Activated T-helper 1 cell treated with anti-CD3 and anti-CD28 coated beads, Interleukin-2, amount 50 U/mL, for 16 hours (primary cell): ENCODE measurements around the gene PCDH8.

Experiments
- DNase-seq, 2 donors: peaks; one replicate each; pipeline ENCODE4 v3.0.0-alpha.2; 2020; ENCODE audit warnings: low read depth in 1 of 2, low spot score in 1 of 2

The PCDH8 gene

GRCh38 chr13:52851137-52851962, 2.9 kb upstream of the PCDH8 start:
- DNase-seq = no peak

- no peak for DNase-seq
These were observed 2.1 kb upstream of the PCDH8 start for GRCh38 chr13:52850396-52851136.

DNA sequence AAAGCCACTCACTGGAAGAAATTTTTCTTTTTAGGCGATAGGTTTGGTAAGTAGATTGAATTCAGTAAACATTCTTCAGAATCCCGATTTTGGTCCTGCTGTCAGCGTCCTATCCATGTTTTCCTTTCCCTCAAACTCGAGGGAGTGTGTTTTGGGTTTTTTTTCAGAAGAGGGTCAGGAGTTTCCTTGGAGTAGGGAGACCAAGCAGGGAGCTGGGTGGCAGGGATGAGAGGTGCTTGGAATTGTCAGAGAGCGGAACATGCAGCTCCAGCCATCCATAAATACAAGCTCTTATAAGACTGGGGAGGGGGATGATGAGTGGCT, 1.6 kb upstream of the PCDH8 start:
- no peak for DNase-seq

GRCh38 chr13:52849291-52850071, 1.0 kb upstream of the PCDH8 start:
- DNase-seq = no peak

- DNase-seq = no peak
These were observed 583 bp downstream of the PCDH8 start for GRCh38 chr13:52847682-52848432.

DNA sequence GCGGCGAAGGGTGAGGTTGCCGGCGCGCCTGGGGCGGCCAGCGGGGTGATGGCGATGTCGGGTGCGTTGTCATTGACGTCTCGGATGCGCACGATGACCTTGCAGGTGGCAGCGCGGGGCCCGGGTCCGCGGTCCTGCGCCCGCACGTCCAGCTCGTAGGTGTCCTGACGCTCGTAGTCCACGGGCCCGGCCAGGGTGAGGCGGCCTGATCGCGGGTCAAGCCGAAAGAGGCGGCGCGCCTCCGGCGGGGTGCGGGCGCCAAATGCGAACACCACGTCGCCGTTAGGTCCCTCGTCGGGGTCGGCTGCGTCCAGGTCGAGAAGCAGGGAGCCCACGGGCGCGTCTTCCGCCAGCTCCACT, 1.1 kb downstream of the PCDH8 start:
- DNase-seq = no peak

GRCh38 chr13:52846567-52847321, 1.7 kb downstream of the PCDH8 start:
- DNase-seq = no peak

- no peak for DNase-seq
These were observed 2.5 kb downstream of the PCDH8 start for GRCh38 chr13:52845766-52846566.

GRCh38 chr13:52845334-52845761, 3.1 kb downstream of the PCDH8 start:
- DNase-seq = no peak

- no peak for DNase-seq
These were observed 3.6 kb downstream of the PCDH8 start for GRCh38 chr13:52844836-52845235.

DNA sequence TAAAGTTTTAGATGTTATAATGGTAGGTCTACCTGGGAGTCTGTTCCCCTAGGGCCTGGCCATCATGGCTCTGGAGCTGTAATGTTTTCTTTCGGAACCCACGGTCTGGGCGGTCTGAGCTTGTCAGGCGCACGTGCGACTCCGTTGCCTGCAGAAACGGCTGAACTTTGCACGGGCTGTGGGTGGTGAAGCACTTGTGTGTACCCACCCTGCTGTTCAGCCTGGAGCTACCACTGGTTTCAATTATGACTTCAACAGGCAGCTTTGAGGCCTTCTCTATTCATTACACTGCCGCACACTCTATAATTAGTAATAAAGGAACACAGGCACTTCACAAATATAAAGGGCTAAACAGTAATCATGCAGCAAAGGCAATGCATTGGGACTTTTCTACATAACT, 6.0 kb downstream of the PCDH8 start:
- no peak for DNase-seq

- no peak for DNase-seq
These were observed 8.4 kb downstream of the PCDH8 start for GRCh38 chr13:52840066-52840465.

DNA sequence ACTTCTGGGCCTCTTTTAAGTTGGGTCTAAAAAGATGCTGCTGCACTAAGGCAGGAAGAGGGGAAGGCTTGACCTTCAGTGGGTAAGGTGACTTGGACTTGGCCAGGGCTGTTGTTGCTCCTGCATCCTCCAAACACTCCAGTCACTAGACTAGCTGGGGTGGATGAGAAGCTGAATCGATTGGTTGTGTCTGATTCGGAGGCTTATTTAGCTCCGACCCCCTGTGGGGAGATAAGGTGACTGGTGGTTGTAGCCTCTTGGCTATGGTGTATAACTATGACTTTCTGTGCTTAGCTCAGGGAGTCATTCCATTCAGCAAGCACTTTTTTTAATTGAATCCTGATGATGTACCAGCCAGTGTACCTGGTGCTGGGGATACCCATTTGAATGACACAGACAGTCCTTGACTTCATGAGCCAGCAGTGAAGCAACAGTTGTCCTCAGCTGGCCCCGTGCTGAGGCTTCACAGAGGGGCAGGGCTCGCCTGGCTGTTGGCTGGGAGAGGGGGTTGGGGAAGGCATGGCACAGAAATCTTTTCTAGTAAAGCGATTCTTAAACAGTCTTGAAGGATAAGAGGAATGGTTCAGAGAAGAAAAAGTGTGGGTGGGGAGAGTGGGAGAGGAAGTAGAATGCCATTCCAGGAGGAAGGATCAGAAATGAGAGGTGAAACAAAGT, 9.9 kb downstream of the PCDH8 start:
- no peak for DNase-seq

DNA sequence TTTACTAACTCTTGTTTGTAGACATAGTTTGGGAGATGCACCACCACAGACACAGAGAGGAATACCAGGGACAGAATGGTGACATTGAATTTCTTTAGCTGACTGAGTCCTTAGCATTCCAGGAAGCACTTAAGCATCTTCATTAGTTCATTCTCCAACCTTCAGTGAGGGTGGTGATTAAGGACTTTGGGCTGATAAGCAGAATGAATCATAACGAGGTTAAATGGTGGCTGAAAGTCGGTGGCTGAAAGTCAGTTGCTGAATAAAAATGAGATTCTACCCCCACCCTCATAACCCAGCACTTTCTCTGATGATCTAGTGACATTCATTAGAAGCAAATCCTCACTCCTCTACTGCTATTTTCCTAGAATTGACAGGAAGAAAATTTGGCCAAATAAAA, 10.6 kb downstream of the PCDH8 start:
- DNase-seq = no peak

DNA sequence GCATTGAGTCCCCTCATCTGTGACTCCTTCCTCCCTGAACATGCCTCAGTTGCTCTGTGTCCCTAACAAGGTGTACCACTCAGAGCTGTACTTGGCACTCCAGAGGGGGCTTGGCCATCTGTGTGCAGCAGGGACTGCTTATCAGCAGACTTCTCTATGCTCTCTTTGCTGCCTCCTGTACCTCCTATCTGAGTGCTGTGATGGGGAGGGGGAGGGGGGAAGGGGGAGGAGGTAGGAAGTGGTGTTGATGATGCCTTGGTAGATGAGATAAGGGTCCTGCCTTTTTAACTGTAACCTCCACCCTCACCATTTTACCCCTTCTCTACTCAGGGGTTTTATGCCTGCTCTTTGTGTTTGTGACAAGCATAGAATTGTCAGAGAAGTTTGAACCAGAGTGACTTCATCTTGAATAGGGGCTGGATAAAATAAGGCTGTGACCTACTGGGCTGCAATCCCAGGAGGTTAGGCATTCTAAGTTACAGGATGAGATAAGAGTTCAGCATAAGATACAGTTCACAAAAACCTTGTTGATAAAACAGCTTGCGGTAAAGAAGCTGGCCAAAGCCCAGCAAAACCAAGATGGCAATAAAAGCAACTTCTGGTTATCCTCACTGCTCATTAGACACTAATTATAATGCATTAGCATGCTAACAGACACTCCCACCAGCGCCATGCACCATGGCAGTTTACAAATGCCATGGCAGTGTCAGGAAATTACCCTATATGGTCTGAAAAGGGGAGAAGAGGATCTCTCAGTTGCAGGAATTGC, 13.2 kb downstream of the PCDH8 start:
- no peak for DNase-seq

DNA sequence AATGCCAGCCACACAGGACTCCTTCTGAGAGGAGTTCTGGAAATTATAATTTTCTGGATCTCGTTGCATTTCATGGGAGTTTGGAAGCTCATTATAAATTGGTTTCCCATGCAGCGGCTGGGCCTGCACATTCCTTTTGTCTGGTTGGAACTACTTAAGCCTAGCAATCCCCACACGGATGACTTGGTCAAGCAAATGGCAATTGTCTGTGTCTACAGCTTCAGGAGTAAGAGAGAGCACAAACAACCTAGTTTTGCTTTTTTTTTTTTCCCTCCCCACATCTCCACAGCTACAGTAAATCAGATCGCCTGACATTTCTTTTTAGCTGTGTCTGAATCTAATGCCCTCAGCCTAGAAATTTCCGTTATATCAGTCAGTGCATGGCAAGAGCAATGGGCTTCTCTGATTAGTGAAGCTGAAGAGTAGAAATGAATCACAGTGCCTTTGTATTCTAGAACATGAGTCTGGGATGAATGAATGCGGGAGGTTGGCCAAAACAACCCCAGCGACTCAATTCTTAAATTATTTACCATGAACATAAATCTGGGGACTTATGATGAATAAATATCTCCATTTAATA, 15.1 kb downstream of the PCDH8 start:
- no peak for DNase-seq

DNA sequence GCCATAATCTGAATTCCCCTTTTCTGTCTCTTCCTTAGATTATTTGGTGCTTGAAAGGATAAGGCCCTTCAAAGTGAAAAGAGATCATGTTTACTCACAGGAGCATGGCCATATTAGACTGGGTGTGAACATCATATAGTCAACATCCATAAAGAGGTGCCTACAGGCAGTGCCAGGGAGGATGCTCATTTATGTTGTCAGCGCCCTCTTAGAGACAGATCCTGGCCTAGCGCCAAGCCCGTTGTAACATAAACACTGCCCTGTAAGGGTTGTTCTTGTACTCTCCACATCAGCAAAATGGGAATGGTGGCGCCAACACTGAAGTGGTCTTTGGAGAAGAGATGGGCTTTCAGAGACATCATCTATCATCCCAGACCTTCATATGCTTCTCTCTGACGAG, 16.1 kb downstream of the PCDH8 start:
- DNase-seq = no peak

- DNase-seq = no peak
These were observed 17.5 kb downstream of the PCDH8 start for GRCh38 chr13:52830946-52831345.
